Frontal cortex (tissue), 4 donors: ENCODE data around the gene UBASH3B. TPM values are rescaled to one million over a fixed set of nuclear protein-coding genes. Genes with fewer than 3 reads are reported as not detected.

ENCODE experiments used
- DNase-seq, 2 donors: peaks; one replicate each; pipeline ENCODE4 v3.0.0; 2012; ENCODE audit warnings: low spot score in 2 of 2
- FAIRE-seq: peaks from 2 replicates; lab custom pipeline; 2012; peaks lifted over from hg19 to GRCh38; lab: Jason Lieb, UNC
- total RNA-seq: library from RNA; depleted of rRNA; stranded (reverse); fragments of >200 nt; gene quantifications from one replicate; pipeline ENCODE4 v1.2.3, GENCODE V29; 2014
- donor health status: control.
- donor health status: control.
- donor health status: control.

The UBASH3B gene
- total RNA-seq, 1 donor from 2014 or later: 24.1 TPM

- FAIRE-seq (no peak), DNase-seq (no peak)
These were observed 45.6 kb downstream of the UBASH3B start for GRCh38 chr11:122701143-122701542.

DNA sequence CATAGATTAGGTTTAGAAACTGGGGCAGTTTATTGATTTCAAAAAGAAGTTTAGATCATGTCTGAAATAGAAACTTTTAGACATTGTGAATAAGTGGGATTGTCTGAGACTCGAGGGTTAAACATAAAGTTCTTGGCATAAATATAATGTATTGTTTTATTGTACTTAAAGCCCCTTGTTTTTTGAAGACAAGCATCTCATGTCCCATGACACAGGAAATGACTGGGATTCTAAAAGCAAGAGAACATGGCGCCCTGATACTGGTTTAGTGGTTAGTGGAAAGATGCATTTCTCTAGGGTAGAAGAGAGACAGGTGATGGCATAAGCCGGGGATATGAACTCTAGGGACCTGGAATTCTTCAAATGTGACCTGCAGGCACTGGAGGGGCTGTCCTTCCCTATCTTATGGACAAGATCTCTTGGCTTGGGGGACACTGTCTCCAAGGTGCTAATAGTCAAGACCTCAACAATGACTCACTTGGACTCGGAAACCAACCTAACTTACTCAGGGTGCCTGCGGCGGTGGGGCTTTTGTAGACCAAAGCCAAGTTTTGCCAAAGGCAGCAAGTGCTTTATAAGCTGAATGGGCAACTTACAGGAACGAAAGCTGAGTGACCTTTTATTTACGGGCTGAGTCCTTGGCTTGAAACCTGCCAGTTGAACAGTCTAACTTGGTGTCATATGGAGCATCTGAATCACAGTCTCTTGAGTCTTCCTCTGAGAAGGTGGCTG lies 48.2 kb downstream of the UBASH3B start:
- FAIRE-seq: no peak
- no peak for DNase-seq

DNA sequence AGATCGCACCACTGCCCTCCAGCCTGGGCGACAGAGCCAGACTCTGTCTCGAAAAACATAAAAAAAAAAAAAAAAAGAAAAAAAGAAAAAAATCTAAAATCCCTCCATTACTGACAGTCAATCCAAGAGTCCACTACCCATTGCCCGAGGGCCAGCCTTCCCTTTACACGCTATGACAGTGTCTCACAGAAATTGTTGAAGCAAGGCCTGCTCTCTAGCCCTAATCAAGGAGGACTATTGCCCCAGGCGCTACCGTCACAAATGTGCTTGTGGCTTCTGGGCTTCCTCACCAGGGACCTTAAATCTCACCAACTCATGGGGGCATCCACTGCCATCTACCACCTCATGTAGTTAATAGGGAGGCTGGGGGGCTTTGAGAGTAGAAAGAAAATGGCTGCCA lies 49.9 kb downstream of the UBASH3B start:
- FAIRE-seq (no peak), DNase-seq (no peak)

GRCh38 chr11:122706291-122707088 lies 51.0 kb downstream of the UBASH3B start:
- no peak for FAIRE-seq

GRCh38 chr11:122707111-122707510 lies 51.6 kb downstream of the UBASH3B start:
- DNase-seq: no peak
- FAIRE-seq: no peak

More at GRCh38 chr11:122706291-122707088, 51.0 kb downstream of the UBASH3B start:
- DNase-seq: no peak

GRCh38 chr11:122707901-122708300 lies 52.4 kb downstream of the UBASH3B start:
- FAIRE-seq: no peak

DNA sequence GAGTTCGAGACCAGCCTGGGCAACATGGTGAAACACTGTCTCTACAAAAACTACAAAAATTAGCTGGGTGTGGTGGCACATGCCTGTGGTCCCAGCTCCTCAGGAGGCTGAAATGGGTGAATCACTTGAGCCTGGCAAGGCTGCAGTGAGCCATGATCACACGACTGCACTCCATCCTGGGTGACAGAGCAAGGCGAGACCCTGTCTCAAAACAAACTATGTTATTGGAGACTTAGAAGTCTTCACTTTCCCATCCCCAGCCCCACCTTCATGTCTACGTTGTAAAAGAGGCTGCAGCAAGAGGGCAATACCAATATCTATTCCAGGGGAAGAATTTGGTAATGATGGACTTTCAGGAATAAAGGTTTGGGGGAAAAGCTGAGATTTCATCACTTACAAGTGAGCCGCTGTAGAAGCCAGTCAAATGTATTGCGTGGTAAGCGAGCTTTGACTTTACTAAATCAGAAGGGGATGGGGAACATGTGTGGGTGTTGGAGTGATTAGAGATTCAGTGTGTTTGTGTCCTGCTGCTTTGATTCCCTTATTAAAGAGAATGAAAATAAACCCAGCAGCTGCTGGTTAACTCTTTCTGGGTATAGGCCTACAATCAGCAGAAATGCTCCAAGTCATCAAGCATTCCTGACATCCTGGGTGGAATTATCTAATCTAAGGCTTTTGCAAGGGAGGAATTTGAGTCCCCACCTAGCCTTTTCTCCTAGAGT lies 53.7 kb downstream of the UBASH3B start:
- FAIRE-seq (no peak), DNase-seq (no peak)

More at GRCh38 chr11:122707901-122708300, 52.4 kb downstream of the UBASH3B start:
- no peak for DNase-seq

- no peak for FAIRE-seq
- DNase-seq: no peak
These were observed 55.8 kb downstream of the UBASH3B start for GRCh38 chr11:122711362-122711761.

DNA sequence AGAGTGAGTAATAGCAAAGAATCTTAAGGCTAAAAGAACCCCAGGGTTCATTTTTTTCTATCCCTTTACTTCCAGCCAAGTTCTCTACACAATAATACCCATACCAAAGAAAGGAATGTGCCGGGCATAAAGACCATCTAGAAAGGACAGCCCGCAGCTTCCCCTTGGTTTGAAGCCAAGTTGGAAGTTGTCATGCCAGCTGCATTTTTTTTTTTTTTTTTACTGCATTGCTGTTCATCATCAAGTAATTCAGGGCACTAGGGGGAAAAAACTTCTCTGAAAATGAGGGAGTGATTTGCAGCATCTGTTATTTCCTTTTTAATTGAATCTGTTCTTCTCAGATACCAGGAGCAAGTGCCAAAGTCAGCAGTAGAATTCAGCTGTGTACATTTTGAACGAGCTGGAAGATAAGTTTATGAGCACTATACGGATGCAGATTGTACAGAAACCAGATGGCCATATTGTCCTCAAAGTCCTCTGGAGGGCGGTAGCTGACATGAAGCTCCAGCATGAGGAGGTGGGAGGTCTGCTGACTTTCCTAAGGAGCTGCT lies 56.4 kb downstream of the UBASH3B start:
- no peak for DNase-seq
- FAIRE-seq: no peak

GRCh38 chr11:122714004-122714403 lies 58.5 kb downstream of the UBASH3B start:
- no peak for DNase-seq
- no peak for FAIRE-seq

- FAIRE-seq (no peak), DNase-seq (no peak)
These were observed 59.0 kb downstream of the UBASH3B start for GRCh38 chr11:122714484-122714883.

DNA sequence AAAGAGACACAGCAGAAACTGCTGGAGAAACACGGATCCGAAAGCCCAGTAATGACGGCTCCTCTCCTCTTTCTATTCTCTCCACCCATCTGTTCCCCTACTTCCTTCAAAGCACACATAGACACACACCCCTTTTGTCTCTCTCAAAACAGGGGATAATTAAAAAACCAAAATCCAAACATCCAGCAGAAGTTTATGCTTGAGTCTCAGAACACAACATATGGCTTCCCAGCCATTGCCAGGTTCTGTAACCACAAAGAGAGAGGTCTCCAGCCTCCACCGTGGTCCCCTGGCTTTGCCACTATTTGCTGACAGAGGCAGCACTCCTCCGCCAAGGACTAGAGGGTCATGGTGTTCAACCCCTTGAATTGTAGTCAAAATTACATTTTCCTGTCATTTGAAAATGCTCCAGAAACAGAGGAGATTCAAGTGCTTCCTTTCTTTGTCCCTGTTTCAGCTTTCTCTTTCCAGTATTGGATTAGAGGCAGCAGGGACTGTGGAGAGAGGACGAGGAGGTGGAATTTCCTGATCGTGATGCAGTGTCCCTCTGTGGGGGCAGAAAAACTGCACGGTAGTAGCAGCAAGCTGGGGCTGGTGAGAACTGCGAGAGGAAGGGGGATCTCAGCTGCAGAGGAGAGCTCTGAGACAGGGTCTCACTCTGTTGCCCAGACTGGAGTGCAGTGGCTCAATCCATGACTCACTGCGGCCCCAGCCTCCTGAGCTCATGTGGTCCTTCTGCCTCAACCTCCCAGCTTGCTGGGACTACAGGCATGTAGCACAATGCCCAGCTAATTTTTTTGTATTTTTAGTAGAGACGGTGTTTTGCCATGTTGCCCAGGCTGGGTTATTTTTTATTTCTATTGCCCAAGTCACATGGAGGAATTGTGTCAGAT lies 60.3 kb downstream of the UBASH3B start:
- FAIRE-seq: no peak
- DNase-seq: no peak

- no peak for DNase-seq
- FAIRE-seq: no peak
These were observed 61.8 kb downstream of the UBASH3B start for GRCh38 chr11:122717264-122717867.

GRCh38 chr11:122720107-122720881 lies 64.8 kb downstream of the UBASH3B start:
- DNase-seq (no peak), FAIRE-seq (no peak)

DNA sequence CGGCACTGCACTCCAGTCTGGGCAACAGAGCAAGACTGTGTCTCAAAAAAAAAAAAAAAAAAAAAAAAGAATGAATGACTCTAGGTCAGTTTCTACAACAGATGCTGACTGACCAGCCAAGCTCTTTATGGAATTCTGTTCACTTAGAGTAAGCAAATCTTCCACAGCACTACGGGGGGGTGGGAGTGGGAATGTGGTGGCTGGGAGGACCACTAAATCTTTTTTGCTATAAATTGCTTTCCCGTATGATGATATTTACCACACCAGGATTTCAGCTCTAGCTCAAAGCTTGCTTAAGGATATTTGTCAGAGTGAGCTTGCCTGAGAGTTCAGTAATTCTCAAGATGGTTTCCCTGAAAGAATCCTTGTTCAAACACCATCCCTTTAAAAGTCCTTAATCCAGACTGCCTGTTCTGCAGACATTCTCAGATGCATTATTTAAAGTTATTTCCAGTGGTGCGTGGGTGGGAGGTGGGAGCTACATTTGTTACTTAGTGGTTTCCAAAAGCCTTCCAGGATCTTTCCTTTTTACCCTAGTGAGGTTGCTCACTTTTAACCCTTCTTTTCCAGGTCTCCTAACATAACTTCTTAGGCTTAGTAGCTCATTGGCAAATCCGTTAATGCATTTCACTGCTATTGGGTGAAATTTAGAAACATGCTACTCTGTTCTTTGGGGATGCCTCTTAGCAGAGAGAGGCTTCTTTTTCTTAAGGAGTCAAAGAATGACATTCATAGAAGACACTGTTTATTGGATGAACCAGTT lies 65.9 kb downstream of the UBASH3B start:
- DNase-seq (no peak), FAIRE-seq (no peak)

GRCh38 chr11:122721964-122722266 lies 66.4 kb downstream of the UBASH3B start:
- no peak for FAIRE-seq
- DNase-seq: no peak

- no peak for DNase-seq
- FAIRE-seq: no peak
These were observed 67.6 kb downstream of the UBASH3B start for GRCh38 chr11:122723106-122723505.

DNA sequence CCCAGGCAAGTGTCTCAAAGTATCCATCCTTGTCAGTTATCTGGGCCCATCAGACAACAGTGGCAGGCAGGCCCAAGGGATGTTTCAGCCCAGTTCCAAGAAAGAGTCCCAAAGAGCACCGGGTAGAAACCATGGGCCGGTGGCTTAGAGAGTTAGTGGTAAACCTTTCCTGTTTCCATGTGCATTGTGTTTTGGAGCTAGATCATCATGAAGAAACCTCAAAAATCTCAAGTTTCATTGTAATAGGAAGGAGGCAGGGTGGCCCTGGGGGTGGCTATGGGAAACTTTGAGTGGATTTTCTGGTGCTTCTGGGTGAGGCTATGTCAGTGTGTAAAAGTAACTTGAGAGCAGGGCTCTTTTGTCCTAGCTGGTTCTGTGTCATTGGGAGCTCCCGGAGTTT lies 68.1 kb downstream of the UBASH3B start:
- FAIRE-seq (no peak), DNase-seq (no peak)
